Measurements from ENCODE around the gene IZUMO1. TPM values are rescaled to one million over a fixed set of nuclear protein-coding genes. Genes with fewer than 3 reads are reported as not detected.

IZUMO1 gene
- total and polyA plus RNA-seq, 2 of the 4 experiments (the other 2 are of a cell fraction), result not detected

DNA sequence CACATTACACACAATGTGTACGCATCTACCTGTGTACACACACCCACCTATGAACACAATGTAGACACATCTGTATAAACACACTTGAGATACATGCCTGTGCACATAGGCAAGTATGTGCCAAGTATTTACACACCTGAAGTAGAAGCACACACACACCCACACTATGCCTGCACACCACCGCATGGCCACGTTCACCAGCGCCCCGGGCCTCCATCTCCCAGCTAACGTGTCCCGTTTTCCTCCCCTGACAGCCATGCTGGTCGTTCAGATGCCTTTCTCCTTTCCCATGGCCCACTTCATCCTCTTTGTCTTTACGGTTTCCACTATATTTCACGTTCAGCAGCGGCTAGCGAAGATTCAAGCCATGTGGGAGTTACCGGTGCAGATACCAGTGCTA is 44.0 kb downstream of the IZUMO1 start:
- TF ChIP-seq CEBPB (IDR thresholded peaks at IDR 0.05; ENCODE audit: low read depth, low read length) (no peak), MAZ (IDR thresholded peaks at IDR 0.05; ENCODE audit: borderline replicate concordance, low read depth, low read length) (no peak), CHD1 (IDR thresholded peaks at IDR 0.05; ENCODE audit: low read depth, low read length) (no peak), RCOR1 (IDR thresholded peaks at IDR 0.05; ENCODE audit: insufficient replicate concordance, low read length) (no peak), CTCF (conservative IDR thresholded peaks at IDR 0.05; ENCODE audit: low read depth, low read length) (no peak), FOS (IDR thresholded peaks at IDR 0.05; ENCODE audit: low read depth, low read length) (no peak), POLR2A (IDR thresholded peaks at IDR 0.05; ENCODE audit: low read depth, low read length) (no peak), RFX5 (IDR thresholded peaks at IDR 0.05; ENCODE audit: low read depth, low read length) (no peak), NFE2L2 (IDR thresholded peaks at IDR 0.05; ENCODE audit: low read depth, low read length) (no peak), RAD21 (IDR thresholded peaks at IDR 0.05; ENCODE audit: low read length) (no peak), BHLHE40 (IDR thresholded peaks at IDR 0.05; ENCODE audit: low read depth, low read length) (no peak), MAFK (IDR thresholded peaks at IDR 0.05; ENCODE audit: low read depth, low read length) (no peak), MXI1 (IDR thresholded peaks at IDR 0.05; ENCODE audit: borderline replicate concordance, low read depth, low read length) (no peak), SMC3 (IDR thresholded peaks at IDR 0.05; ENCODE audit: low read depth, low read length) (no peak)
- TF ChIP-seq, protein P1, sequence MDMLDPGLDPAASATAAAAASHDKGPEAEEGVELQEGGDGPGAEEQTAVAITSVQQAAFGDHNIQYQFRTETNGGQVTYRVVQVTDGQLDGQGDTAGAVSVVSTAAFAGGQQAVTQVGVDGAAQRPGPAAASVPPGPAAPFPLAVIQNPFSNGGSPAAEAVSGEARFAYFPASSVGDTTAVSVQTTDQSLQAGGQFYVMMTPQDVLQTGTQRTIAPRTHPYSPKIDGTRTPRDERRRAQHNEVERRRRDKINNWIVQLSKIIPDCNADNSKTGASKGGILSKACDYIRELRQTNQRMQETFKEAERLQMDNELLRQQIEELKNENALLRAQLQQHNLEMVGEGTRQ (IDR thresholded peaks at IDR 0.05; ENCODE audit: low read depth, low read length), result no peak
- TF ChIP-seq, protein P2, sequence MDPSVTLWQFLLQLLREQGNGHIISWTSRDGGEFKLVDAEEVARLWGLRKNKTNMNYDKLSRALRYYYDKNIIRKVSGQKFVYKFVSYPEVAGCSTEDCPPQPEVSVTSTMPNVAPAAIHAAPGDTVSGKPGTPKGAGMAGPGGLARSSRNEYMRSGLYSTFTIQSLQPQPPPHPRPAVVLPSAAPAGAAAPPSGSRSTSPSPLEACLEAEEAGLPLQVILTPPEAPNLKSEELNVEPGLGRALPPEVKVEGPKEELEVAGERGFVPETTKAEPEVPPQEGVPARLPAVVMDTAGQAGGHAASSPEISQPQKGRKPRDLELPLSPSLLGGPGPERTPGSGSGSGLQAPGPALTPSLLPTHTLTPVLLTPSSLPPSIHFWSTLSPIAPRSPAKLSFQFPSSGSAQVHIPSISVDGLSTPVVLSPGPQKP (IDR thresholded peaks at IDR 0.05; ENCODE audit: borderline replicate concordance, low read depth, low read length), result no peak
- dilution Hi-C loops (cut with HindIII; ENCODE audit: low sequenced_read_pairs, unreplicated experiment), result no loop called here

More for the DNA sequence above, 44.0 kb downstream of the IZUMO1 start:
- Histone ChIP-seq H2BK15ac (ENCODE audit: low read depth, low read length) (no peak overlapping the region), H3K9ac (ENCODE audit: low read depth, low read length) (no peak overlapping the region), H3K79me1 (ENCODE audit: low read depth in 1 of 2, low read length in 2 of 2) (no peaks in the 10 kb centered on the region), H3K9me1 (ENCODE audit: insufficient read depth, low read length) (no peaks in the 10 kb centered on the region), H3K27ac (ENCODE audit: insufficient read depth, low read length) (no peak overlapping the region), H3K4me2 (ENCODE audit: low read depth, low read length) (no peak overlapping the region), H2BK5ac (ENCODE audit: low read depth, low read length, poor library complexity, severe bottlenecking) (no peak overlapping the region), H4K8ac (ENCODE audit: low read depth in 2 of 2, low read length in 2 of 2) (no peak overlapping the region), H3K36me3 (ENCODE audit: control insufficient read depth, insufficient read depth, low read length) (peaks cover 5% of the 10 kb centered on the region), H4K20me1 (ENCODE audit: insufficient read depth, low read length) (no peaks in the 10 kb centered on the region), H3K18ac (ENCODE audit: low read depth, low read length) (no peak overlapping the region), H2BK20ac (ENCODE audit: low read depth, low read length) (no peak overlapping the region), H4K91ac (ENCODE audit: insufficient read depth, low read depth, low read length) (no peak overlapping the region), H3K27me3 (ENCODE audit: control insufficient read depth, insufficient read depth, low read length) (no peaks in the 10 kb centered on the region), H3K9me3 (ENCODE audit: control insufficient read depth, insufficient read depth, low read length) (no peaks in the 10 kb centered on the region), H3K14ac (replicated peaks; ENCODE audit: low read depth, low read length) (no peak overlapping the region), H3K56ac (ENCODE audit: extremely low read depth, insufficient read depth, low read length) (no peak overlapping the region), H3K23ac (ENCODE audit: low read depth, low read length) (no peak overlapping the region), H2AK9ac (replicated peaks; ENCODE audit: low read depth, low read length, poor library complexity) (no peak overlapping the region), H4K5ac (ENCODE audit: low read depth, low read length) (no peak overlapping the region), H2BK120ac (ENCODE audit: low read depth, low read length) (no peak overlapping the region), H3K4me1 (ENCODE audit: control insufficient read depth, insufficient read depth, low read length) (peaks cover 4% of the 10 kb centered on the region), H2AK5ac (ENCODE audit: low read depth, low read length) (no peak overlapping the region), H2AFZ (replicated peaks; ENCODE audit: low read length, poor library complexity) (no peak overlapping the region), H3K4ac (ENCODE audit: low read depth, low read length) (no peak overlapping the region), H3K4me3 (ENCODE audit: insufficient read depth, low read depth, low read length) (no peak overlapping the region)
- intact Hi-C loops (cut with micrococcal nuclease), result no loop called here
- no peak for DNase-seq
- no peak for ATAC-seq (ENCODE audit: low read depth)
- ChIA-PET POLR2A (ENCODE audit: unreplicated experiment) (no interaction called here), CTCF (no interaction called here)
- in situ Hi-C loops (cut with MboI; ENCODE audit: low sequenced_read_pairs), result no loop called here
- no TSS peak for BruUV-seq (replicated peaks)
- WGBS, 2 experiments (ENCODE audit: extremely low coverage in 2 of 2, insufficient read length in 1 of 2), result 60% methylated on average over 1 of the region's 13 CpGs; no CpG with 5 or more reads in 1 of the 2 experiments
